ENCODE measurements around the gene PCK1. TPM values are rescaled to one million over a fixed set of nuclear protein-coding genes. Genes with fewer than 3 reads are reported as not detected.

The PCK1 gene
- total and polyA plus RNA-seq, 2 of the 8 experiments (the other 6 are each of a cell fraction or from before 2014, with no cell fraction given) = not detected

DNA sequence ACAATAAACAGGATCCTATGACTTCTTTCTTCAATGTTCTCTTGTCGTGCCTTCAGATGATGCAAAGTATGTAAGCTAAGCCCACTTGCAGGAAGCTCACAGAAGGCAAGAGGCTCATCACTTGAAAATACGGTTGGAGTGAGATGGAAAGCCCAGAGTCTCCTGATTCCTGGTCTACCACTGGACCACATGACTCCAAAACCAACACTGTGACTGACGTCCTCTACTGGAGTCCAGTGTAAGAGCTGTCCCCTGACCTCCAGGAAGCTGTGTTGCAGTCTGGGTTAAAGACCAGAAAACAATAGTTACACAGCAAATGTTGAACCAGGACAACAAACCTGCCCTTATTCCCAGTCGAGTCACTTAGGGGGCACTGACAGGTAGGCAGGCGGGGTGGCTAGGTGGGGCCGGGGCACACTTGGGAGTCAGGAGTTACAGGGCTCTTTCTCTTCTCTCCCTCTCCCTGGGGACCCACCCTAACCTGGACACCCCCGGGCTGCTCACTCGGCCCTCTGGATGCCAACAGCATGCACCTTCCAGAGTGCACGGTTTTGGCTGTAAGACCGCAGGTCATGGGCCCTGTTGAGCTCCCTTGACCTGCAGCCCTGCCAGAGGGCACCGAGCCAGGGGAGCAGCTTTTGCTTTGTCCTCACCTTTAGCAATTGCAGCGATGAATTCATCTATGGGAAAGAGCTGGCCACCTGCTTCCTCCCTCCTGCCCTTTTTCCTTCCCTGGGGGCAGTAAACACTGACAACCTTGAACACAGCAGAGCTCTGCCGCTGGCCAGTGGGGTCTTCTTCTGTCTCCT lies 7.4 kb downstream of the PCK1 start (continued):
- TF ChIP-seq, protein P1, sequence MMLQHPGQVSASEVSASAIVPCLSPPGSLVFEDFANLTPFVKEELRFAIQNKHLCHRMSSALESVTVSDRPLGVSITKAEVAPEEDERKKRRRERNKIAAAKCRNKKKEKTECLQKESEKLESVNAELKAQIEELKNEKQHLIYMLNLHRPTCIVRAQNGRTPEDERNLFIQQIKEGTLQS (IDR thresholded peaks at IDR 0.05; ENCODE audit: insufficient read depth, low read depth, low read length) = no peak
- no peak for TF ChIP-seq NRF1 (IDR thresholded peaks at IDR 0.05; ENCODE audit: low read depth, low read length)
- no peak for TF ChIP-seq SRF (IDR thresholded peaks at IDR 0.05; ENCODE audit: low read depth, low read length)
- TF ChIP-seq, protein P2, sequence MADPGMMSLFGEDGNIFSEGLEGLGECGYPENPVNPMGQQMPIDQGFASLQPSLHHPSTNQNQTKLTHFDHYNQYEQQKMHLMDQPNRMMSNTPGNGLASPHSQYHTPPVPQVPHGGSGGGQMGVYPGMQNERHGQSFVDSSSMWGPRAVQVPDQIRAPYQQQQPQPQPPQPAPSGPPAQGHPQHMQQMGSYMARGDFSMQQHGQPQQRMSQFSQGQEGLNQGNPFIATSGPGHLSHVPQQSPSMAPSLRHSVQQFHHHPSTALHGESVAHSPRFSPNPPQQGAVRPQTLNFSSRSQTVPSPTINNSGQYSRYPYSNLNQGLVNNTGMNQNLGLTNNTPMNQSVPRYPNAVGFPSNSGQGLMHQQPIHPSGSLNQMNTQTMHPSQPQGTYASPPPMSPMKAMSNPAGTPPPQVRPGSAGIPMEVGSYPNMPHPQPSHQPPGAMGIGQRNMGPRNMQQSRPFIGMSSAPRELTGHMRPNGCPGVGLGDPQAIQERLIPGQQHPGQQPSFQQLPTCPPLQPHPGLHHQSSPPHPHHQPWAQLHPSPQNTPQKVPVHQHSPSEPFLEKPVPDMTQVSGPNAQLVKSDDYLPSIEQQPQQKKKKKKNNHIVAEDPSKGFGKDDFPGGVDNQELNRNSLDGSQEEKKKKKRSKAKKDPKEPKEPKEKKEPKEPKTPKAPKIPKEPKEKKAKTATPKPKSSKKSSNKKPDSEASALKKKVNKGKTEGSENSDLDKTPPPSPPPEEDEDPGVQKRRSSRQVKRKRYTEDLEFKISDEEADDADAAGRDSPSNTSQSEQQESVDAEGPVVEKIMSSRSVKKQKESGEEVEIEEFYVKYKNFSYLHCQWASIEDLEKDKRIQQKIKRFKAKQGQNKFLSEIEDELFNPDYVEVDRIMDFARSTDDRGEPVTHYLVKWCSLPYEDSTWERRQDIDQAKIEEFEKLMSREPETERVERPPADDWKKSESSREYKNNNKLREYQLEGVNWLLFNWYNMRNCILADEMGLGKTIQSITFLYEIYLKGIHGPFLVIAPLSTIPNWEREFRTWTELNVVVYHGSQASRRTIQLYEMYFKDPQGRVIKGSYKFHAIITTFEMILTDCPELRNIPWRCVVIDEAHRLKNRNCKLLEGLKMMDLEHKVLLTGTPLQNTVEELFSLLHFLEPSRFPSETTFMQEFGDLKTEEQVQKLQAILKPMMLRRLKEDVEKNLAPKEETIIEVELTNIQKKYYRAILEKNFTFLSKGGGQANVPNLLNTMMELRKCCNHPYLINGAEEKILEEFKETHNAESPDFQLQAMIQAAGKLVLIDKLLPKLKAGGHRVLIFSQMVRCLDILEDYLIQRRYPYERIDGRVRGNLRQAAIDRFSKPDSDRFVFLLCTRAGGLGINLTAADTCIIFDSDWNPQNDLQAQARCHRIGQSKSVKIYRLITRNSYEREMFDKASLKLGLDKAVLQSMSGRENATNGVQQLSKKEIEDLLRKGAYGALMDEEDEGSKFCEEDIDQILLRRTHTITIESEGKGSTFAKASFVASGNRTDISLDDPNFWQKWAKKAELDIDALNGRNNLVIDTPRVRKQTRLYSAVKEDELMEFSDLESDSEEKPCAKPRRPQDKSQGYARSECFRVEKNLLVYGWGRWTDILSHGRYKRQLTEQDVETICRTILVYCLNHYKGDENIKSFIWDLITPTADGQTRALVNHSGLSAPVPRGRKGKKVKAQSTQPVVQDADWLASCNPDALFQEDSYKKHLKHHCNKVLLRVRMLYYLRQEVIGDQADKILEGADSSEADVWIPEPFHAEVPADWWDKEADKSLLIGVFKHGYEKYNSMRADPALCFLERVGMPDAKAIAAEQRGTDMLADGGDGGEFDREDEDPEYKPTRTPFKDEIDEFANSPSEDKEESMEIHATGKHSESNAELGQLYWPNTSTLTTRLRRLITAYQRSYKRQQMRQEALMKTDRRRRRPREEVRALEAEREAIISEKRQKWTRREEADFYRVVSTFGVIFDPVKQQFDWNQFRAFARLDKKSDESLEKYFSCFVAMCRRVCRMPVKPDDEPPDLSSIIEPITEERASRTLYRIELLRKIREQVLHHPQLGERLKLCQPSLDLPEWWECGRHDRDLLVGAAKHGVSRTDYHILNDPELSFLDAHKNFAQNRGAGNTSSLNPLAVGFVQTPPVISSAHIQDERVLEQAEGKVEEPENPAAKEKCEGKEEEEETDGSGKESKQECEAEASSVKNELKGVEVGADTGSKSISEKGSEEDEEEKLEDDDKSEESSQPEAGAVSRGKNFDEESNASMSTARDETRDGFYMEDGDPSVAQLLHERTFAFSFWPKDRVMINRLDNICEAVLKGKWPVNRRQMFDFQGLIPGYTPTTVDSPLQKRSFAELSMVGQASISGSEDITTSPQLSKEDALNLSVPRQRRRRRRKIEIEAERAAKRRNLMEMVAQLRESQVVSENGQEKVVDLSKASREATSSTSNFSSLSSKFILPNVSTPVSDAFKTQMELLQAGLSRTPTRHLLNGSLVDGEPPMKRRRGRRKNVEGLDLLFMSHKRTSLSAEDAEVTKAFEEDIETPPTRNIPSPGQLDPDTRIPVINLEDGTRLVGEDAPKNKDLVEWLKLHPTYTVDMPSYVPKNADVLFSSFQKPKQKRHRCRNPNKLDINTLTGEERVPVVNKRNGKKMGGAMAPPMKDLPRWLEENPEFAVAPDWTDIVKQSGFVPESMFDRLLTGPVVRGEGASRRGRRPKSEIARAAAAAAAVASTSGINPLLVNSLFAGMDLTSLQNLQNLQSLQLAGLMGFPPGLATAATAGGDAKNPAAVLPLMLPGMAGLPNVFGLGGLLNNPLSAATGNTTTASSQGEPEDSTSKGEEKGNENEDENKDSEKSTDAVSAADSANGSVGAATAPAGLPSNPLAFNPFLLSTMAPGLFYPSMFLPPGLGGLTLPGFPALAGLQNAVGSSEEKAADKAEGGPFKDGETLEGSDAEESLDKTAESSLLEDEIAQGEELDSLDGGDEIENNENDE (IDR thresholded peaks at IDR 0.05; ENCODE audit: insufficient replicate concordance, low read length) = no peak
- TF ChIP-seq ZNF274 (IDR thresholded peaks at IDR 0.05; ENCODE audit: borderline replicate concordance, extremely low read depth, low read length) = no peak
- no peak for TF ChIP-seq CBX8 (IDR thresholded peaks at IDR 0.05; ENCODE audit: borderline replicate concordance, low read depth, low read length)
- no peak for TF ChIP-seq RFX5 (IDR thresholded peaks at IDR 0.05; ENCODE audit: borderline replicate concordance, low read depth, low read length)

All from H1 (cell line).